GM21367 (cell line): Measurements from ENCODE around the gene GIGYF1.
A peak's percentile ranks its signal among the peaks of the same experiment; 100 is the strongest.
"Not testable (repeated sequence)": the region's sequence is repeated elsewhere in the genome, so short reads cannot be mapped to it uniquely, and the experiment has no call there.

Experiments used
- ATAC-seq: cut with Tn5 transposase; IDR thresholded peaks from one replicate; pipeline ENCODE4 v1.9.1; 2021; ENCODE audit not compliant: unreplicated experiment

Gene GIGYF1

GRCh38 chr7:100694098-100694745 lies at the start of gene GIGYF1:
Gene GIGYF1, minus strand, starts transcription at chr7:100694250. Its CDS starts 6,012 bp downstream, at chr7:100688238.
- peak; percentile 33 for ATAC-seq

GRCh38 chr7:100739934-100740333 lies 45.9 kb upstream of the GIGYF1 start:
- no peak for ATAC-seq

- no peak for ATAC-seq
These were observed 42.6 kb upstream of the GIGYF1 start for GRCh38 chr7:100736671-100737070.

- no peak for ATAC-seq
These were observed 41.7 kb upstream of the GIGYF1 start for GRCh38 chr7:100735730-100736129.

GRCh38 chr7:100731937-100732636 lies 38.0 kb upstream of the GIGYF1 start:
- no peak for ATAC-seq

- ATAC-seq: no peak
These were observed 36.2 kb upstream of the GIGYF1 start for GRCh38 chr7:100730136-100730800.

GRCh38 chr7:100728196-100728595 lies 34.1 kb upstream of the GIGYF1 start:
- ATAC-seq: no peak

- no peak for ATAC-seq
These were observed 33.1 kb upstream of the GIGYF1 start for GRCh38 chr7:100726996-100727761.

GRCh38 chr7:100724364-100724763 lies 30.3 kb upstream of the GIGYF1 start:
- not testable (repeated sequence) for ATAC-seq

GRCh38 chr7:100723732-100724275 lies 29.8 kb upstream of the GIGYF1 start:
- no peak for ATAC-seq

GRCh38 chr7:100722480-100723212 lies 28.6 kb upstream of the GIGYF1 start:
- ATAC-seq: no peak

GRCh38 chr7:100721505-100721812 lies 27.4 kb upstream of the GIGYF1 start:
- ATAC-seq: no peak

- no peak for ATAC-seq
These were observed 26.8 kb upstream of the GIGYF1 start for GRCh38 chr7:100720671-100721504.

GRCh38 chr7:100720279-100720670 lies 26.2 kb upstream of the GIGYF1 start, which contains the start of gene EPO:
Gene EPO, plus strand, starts transcription at chr7:100720468. Its CDS starts 513 bp downstream, at chr7:100720981.
- ATAC-seq: no peak

GRCh38 chr7:100719523-100720278 lies 25.7 kb upstream of the GIGYF1 start:
- no peak for ATAC-seq

- ATAC-seq: not testable (repeated sequence)
These were observed 23.0 kb upstream of the GIGYF1 start for GRCh38 chr7:100717073-100717472.

GRCh38 chr7:100714725-100715124 lies 20.7 kb upstream of the GIGYF1 start:
- no peak for ATAC-seq

- ATAC-seq: no peak
These were observed 17.3 kb upstream of the GIGYF1 start for GRCh38 chr7:100711369-100711768.

GRCh38 chr7:100710452-100710851 lies 16.4 kb upstream of the GIGYF1 start:
- no peak for ATAC-seq
